Measurements from ENCODE around the gene RPL11.

DNA sequence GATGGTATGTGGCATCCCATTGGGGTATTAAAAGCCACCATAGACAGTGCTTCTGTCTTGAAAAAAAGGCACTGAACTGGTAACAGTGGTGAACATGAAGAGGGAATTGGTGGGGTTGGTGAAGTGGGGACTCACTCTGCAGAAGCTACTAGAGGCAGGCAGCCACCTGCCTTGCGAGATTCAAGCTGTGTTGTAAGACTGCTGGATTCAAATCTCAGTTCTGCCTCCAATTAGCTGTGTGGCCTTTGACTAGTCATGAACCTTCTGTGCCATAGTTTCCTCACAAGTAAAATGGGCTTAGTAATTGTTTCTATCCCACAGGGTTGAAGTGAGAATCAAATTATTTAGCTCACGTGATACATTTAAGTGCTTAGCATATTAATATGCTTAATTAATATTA, 35.1 kb downstream of the RPL11 start:
- no peak for TF ChIP-seq CTCF (IDR thresholded peaks at IDR 0.05; ENCODE audit: insufficient read depth, low read length)
- TF ChIP-seq REST (IDR thresholded peaks at IDR 0.05; ENCODE audit: insufficient replicate concordance, low read depth), result no peak
- no peak for TF ChIP-seq POLR2AphosphoS5 (IDR thresholded peaks at IDR 0.05; ENCODE audit: low read depth)

All from HL-60 (cell line).